A673 (cell line): Measurements from ENCODE around the gene RGS16. TPM values are rescaled to one million over a fixed set of nuclear protein-coding genes. Genes with fewer than 3 reads are reported as not detected.

ENCODE experiments used
- BruUV-seq: library from RNA; stranded (reverse); fragments of 400-500 nt; replicated peaks from 2 replicates; lab custom pipeline; 2021; lab: Mats Ljungman, UMichigan
- CTCF ChIA-PET: fragments of 300-600 bp; sonication (Branson Sonifier 250); formaldehyde crosslinking; loops from one replicate; lab custom pipeline; 2022; ENCODE audit warnings: antibody characterized with exemption; lab: Charles Lee
- POLR2A ChIA-PET: fragments of 300-600 bp; sonication (Branson Sonifier 250); formaldehyde crosslinking; loops from one replicate; lab custom pipeline; 2022; ENCODE audit warnings: antibody characterized with exemption; ENCODE audit not compliant: low non-redundant PET; lab: Charles Lee
- DNase-seq: peaks from one replicate; pipeline ENCODE4 v3.0.0-alpha.2; 2015; ENCODE audit warnings: low spot score
- H3K27ac ChIP-seq: fragments of 200-600 bp; sonication (generic); 2 replicates; pipeline ENCODE4 v1.5.1; 2016; ENCODE audit warnings: mixed run types, low read depth, mild to moderate bottlenecking, mixed read lengths, antibody characterized with exemption, low read length; ENCODE audit not compliant: poor library complexity, severe bottlenecking
- H3K27me3 ChIP-seq: fragments of 200-600 bp; sonication (generic); replicated peaks from 2 replicates; pipeline ENCODE4 v1.6.1; 2017; ENCODE audit warnings: mixed run types, low read depth, mild to moderate bottlenecking, mixed read lengths, antibody characterized with exemption, low read length; ENCODE audit not compliant: insufficient read depth, poor library complexity
- H3K36me3 ChIP-seq: fragments of 200-600 bp; sonication (generic); 2 replicates; pipeline ENCODE4 v1.6.1; 2016; ENCODE audit warnings: mixed run types, mild to moderate bottlenecking, mixed read lengths, antibody characterized with exemption, low read length; ENCODE audit not compliant: insufficient read depth, poor library complexity, severe bottlenecking
- H3K4me1 ChIP-seq: fragments of 200-600 bp; sonication (generic); 2 replicates; pipeline ENCODE4 v1.6.1; 2017; ENCODE audit warnings: mixed run types, mild to moderate bottlenecking, mixed read lengths, antibody characterized with exemption, low read length; ENCODE audit not compliant: insufficient read depth, poor library complexity, severe bottlenecking
- H3K4me3 ChIP-seq: fragments of 200-600 bp; sonication (generic); 2 replicates; pipeline ENCODE4 v1.5.1; 2016; ENCODE audit warnings: low read depth, mixed run types, mild to moderate bottlenecking, mixed read lengths, low read length; ENCODE audit not compliant: poor library complexity, severe bottlenecking
- H3K9me3 ChIP-seq: fragments of 200-600 bp; sonication (generic); 2 replicates; pipeline ENCODE4 v1.6.1; 2016; ENCODE audit warnings: mixed run types, low read depth, mild to moderate bottlenecking, mixed read lengths, antibody characterized with exemption, low read length; ENCODE audit not compliant: poor library complexity, severe bottlenecking
- CTCF ChIP-seq: fragments of 300-800, 200-600 bp; sonication (generic); conservative IDR thresholded peaks from 2 replicates; pipeline ENCODE4 v1.5.1; 2017; ENCODE audit warnings: low read depth, mild to moderate bottlenecking, antibody characterized with exemption, low read length, moderate library complexity, mixed read lengths
- EZH2 ChIP-seq: fragments of 200-600 bp; sonication (generic); IDR thresholded peaks from 2 replicates; pipeline ENCODE4 v1.6.1; 2017; ENCODE audit warnings: borderline replicate concordance, low read depth, mild to moderate bottlenecking, mixed read lengths, antibody characterized with exemption, low read length; ENCODE audit not compliant: poor library complexity, severe bottlenecking
- intact Hi-C: fragments of 100-400 bp; cut with micrococcal nuclease; formaldehyde crosslinking; loops from one replicate; pipeline ENCODE4 v1.10.0; 2022; ENCODE audit not compliant: unreplicated experiment
- total RNA-seq: library from RNA; stranded (reverse); gene quantifications from 2 replicates; pipeline ENCODE4 v1.2.3, GENCODE V29; 2021

Gene RGS16
- total RNA-seq, 1 experiment from 2014 or later: 22.1 TPM

- Histone ChIP-seq H3K9me3 (no peaks in the 10 kb centered on the region), H3K36me3 (no peaks in the 10 kb centered on the region), H3K4me1 (no peaks in the 10 kb centered on the region), H3K27ac (no peak overlapping the region), H3K4me3 (no peak overlapping the region), H3K27me3 (no peaks in the 10 kb centered on the region)
- CTCF ChIA-PET: no interaction called here
- DNase-seq: no peak
- TF ChIP-seq EZH2 (no peak), CTCF (no peak)
- no TSS peak for BruUV-seq
- POLR2A ChIA-PET: no interaction called here
- intact Hi-C loops: no loop called here
Observed at GRCh38 chr1:182555493-182555892, 48.7 kb downstream of the RGS16 start.

GRCh38 chr1:182552527-182552926, 51.7 kb downstream of the RGS16 start:
- ChIA-PET CTCF (no interaction called here), POLR2A (no interaction called here)
- no peak for DNase-seq
- Histone ChIP-seq H3K4me3 (no peak overlapping the region), H3K4me1 (no peaks in the 10 kb centered on the region), H3K9me3 (no peaks in the 10 kb centered on the region), H3K27me3 (no peaks in the 10 kb centered on the region), H3K36me3 (no peaks in the 10 kb centered on the region), H3K27ac (no peak overlapping the region)
- BruUV-seq: no TSS peak
- no peak for TF ChIP-seq CTCF
- intact Hi-C loops: no loop called here

GRCh38 chr1:182549811-182550210, 54.4 kb downstream of the RGS16 start:
- intact Hi-C loops: no loop called here
- ChIA-PET CTCF (no interaction called here), POLR2A (no interaction called here)
- Histone ChIP-seq H3K36me3 (no peaks in the 10 kb centered on the region), H3K27me3 (peaks cover 7% of the 10 kb centered on the region), H3K4me3 (no peak overlapping the region), H3K9me3 (no peaks in the 10 kb centered on the region), H3K27ac (no peak overlapping the region), H3K4me1 (no peaks in the 10 kb centered on the region)
- BruUV-seq: no TSS peak
- TF ChIP-seq EZH2 (no peak), CTCF (no peak)
- DNase-seq: no peak
